Nephron progenitor cell (in vitro differentiated cells): Measurements from ENCODE around the gene CADM1.

Experiments
- DNase-seq: peaks from one replicate; pipeline ENCODE4 v3.0.0; 2021
- H3K27ac Mint-ChIP-seq: 2 replicates; pipeline ENCODE4 v1.8.0; 2021; ENCODE audit warnings: mild to moderate bottlenecking, moderate library complexity, mixed read lengths
- H3K27me3 Mint-ChIP-seq: 2 replicates; pipeline ENCODE4 v1.8.0; 2021; ENCODE audit warnings: mild to moderate bottlenecking, low read depth, mixed read lengths; ENCODE audit not compliant: poor library complexity
- H3K36me3 Mint-ChIP-seq: 2 replicates; pipeline ENCODE4 v1.8.0; 2021; ENCODE audit warnings: low read depth, mixed read lengths
- H3K4me1 Mint-ChIP-seq: 2 replicates; pipeline ENCODE4 v1.8.0; 2021; ENCODE audit warnings: mixed read lengths
- H3K4me3 Mint-ChIP-seq: 2 replicates; pipeline ENCODE4 v1.8.0; 2021; ENCODE audit warnings: mild to moderate bottlenecking, moderate library complexity, mixed read lengths
- H3K9me3 Mint-ChIP-seq: 2 replicates; pipeline ENCODE4 v1.8.0; 2021; ENCODE audit warnings: mild to moderate bottlenecking, moderate library complexity, mixed read lengths
- CTCF ChIP-seq: fragments of 200-600 bp; sonication (generic); IDR thresholded peaks from 2 replicates; pipeline ENCODE4 v1.5.0; 2021; ENCODE audit warnings: antibody characterized with exemption

The CADM1 gene

DNA sequence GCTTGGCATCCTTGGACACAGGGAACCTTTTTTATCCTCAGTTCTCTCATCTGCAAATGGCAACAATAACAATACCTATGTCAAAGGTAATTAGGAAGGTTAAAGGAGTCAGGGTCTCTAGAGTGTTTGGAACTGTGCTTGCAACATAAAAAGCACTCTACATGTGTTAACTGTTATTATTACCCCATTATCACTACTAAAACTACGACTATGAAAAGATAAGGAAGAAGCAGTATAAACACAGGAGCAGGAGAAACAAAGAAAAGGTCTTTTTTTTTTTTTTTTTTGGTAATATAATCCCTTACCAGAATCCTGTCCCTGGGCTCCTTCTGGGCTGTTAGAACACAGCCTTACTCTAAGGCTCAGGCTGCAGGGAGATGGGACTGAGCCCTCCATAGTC lies 348.2 kb downstream of the CADM1 start:
- no peak overlapping the region for H3K4me3 Mint-ChIP-seq
- H3K27ac Mint-ChIP-seq: no peak overlapping the region
- peaks cover 47% of the 10 kb centered on the region for H3K4me1 Mint-ChIP-seq
- no peaks in the 10 kb centered on the region for H3K36me3 Mint-ChIP-seq
- peaks cover 11% of the 10 kb centered on the region for H3K9me3 Mint-ChIP-seq
- DNase-seq: no peak
- H3K27me3 Mint-ChIP-seq: peaks cover under 1% of the 10 kb centered on the region
- TF ChIP-seq CTCF: no peak

DNA sequence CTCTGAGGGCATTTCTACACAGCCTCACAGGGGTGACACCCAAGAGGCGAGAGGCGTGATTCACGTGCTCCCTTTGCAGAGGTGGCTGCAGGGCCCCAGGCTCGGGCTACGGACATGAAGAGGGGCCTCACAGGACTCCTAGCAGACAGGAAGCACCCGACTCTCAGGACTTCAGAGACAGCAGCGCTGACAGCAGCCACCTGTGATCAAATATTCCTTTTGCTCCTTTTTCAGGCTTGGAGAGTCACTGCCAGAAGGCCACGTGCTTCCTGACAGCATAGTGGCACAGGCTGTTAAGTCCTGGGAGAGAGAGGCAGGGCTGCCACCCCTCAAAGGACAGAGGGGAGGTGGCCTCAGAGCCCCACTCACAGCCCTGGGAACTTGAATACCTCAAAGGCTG lies 348.9 kb downstream of the CADM1 start:
- no peak for DNase-seq
- H3K27me3 Mint-ChIP-seq: no peaks in the 10 kb centered on the region
- TF ChIP-seq CTCF: no peak
- peak overlapping the region; percentile 81 for H3K27ac Mint-ChIP-seq
- no peak overlapping the region for H3K4me3 Mint-ChIP-seq
- H3K4me1 Mint-ChIP-seq: peaks cover 43% of the 10 kb centered on the region
- H3K9me3 Mint-ChIP-seq: peaks cover 11% of the 10 kb centered on the region
- no peaks in the 10 kb centered on the region for H3K36me3 Mint-ChIP-seq

DNA sequence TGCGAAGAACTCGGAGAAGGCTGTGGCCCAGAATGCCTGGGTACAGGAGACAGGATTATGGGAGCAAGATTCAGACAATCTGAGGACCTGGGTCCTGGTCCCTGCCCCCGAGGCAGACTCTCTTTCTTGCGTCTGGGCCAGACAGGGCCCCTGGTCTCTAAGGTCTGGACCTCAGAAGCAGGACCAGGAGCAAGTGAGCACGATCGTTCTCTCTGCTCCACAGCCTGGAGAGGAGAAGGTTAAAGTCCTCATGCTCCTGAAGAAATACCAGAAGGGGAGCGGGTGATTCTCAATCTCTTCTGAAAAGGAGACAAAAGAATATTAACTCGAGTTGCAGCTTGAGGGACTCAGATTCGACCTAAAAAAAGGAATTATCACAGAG lies 349.9 kb downstream of the CADM1 start:
- no peak for DNase-seq
- no peak for TF ChIP-seq CTCF
- Mint-ChIP-seq H3K4me1 (peaks cover 43% of the 10 kb centered on the region), H3K27me3 (no peaks in the 10 kb centered on the region), H3K9me3 (peaks cover 11% of the 10 kb centered on the region), H3K36me3 (no peaks in the 10 kb centered on the region), H3K4me3 (no peak overlapping the region), H3K27ac (no peak overlapping the region)

- Mint-ChIP-seq H3K27ac (no peak overlapping the region), H3K4me1 (peaks cover 41% of the 10 kb centered on the region), H3K27me3 (no peaks in the 10 kb centered on the region), H3K36me3 (no peaks in the 10 kb centered on the region), H3K9me3 (peaks cover 11% of the 10 kb centered on the region), H3K4me3 (no peak overlapping the region)
- TF ChIP-seq CTCF: no peak
- DNase-seq: no peak
These were observed 350.4 kb downstream of the CADM1 start for GRCh38 chr11:115153731-115154354.

- H3K36me3 Mint-ChIP-seq: no peaks in the 10 kb centered on the region
- H3K27me3 Mint-ChIP-seq: no peaks in the 10 kb centered on the region
- no peak overlapping the region for H3K27ac Mint-ChIP-seq
- no peak overlapping the region for H3K4me3 Mint-ChIP-seq
- DNase-seq: no peak
- peaks cover 11% of the 10 kb centered on the region for H3K9me3 Mint-ChIP-seq
- TF ChIP-seq CTCF: no peak
- peaks cover 36% of the 10 kb centered on the region for H3K4me1 Mint-ChIP-seq
These were observed 351.1 kb downstream of the CADM1 start for GRCh38 chr11:115153135-115153534.

DNA sequence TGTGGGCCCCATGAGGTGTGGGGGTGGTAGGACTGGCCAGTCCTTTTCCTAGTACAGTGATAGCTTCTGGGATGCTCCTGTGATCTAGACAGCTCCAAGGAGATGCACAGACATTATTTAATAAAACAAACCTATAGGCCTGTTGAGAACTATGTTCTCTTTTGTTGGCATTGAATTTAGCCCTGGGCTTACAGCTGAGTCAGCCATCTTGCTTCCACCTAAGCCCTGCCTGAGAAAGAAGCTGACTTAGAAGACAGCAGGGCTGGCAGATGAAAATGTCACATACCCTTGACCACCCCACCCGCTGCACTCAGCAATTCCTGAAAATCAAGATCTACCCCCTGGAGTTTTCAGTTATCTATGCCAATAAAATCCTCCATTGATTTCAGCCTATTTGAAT lies 353.2 kb downstream of the CADM1 start:
- Mint-ChIP-seq H3K27me3 (peaks cover 3% of the 10 kb centered on the region), H3K4me3 (no peak overlapping the region), H3K9me3 (peaks cover 14% of the 10 kb centered on the region), H3K4me1 (peaks cover 33% of the 10 kb centered on the region), H3K36me3 (no peaks in the 10 kb centered on the region), H3K27ac (peak overlapping the region; percentile 42)
- DNase-seq: no peak
- TF ChIP-seq CTCF: no peak
